Fibroblast of the aortic adventitia (primary cell): ENCODE measurements around the gene ZNF774. TPM values are rescaled to one million over a fixed set of nuclear protein-coding genes. Genes with fewer than 3 reads are reported as not detected.

ENCODE experiments used
- DNase-seq: peaks from one replicate; pipeline ENCODE4 v3.0.0-alpha.2; 2010; ENCODE audit warnings: low read depth
- H3K4me3 ChIP-seq: 2 replicates; pipeline ENCODE4 v1.5.1; 2011; ENCODE audit warnings: low read depth, mild to moderate bottlenecking, control low read depth, low read length, moderate library complexity
- total RNA-seq: library from RNA; depleted of rRNA; stranded (reverse); fragments of >200 nt; gene quantifications from 2 replicates; pipeline ENCODE4 v1.2.3, GENCODE V29; 2012; ENCODE audit warnings: low replicate concordance
- TF ChIP-seq, protein P1 (sequence below): IDR thresholded peaks from 2 replicates; pipeline ENCODE4 v1.5.1; 2011; ENCODE audit warnings: mild to moderate bottlenecking, low read length, control low read depth, inconsistent platforms; ENCODE audit not compliant: insufficient read depth

The ZNF774 gene
- total RNA-seq, 1 donor = 1.4 TPM

DNA sequence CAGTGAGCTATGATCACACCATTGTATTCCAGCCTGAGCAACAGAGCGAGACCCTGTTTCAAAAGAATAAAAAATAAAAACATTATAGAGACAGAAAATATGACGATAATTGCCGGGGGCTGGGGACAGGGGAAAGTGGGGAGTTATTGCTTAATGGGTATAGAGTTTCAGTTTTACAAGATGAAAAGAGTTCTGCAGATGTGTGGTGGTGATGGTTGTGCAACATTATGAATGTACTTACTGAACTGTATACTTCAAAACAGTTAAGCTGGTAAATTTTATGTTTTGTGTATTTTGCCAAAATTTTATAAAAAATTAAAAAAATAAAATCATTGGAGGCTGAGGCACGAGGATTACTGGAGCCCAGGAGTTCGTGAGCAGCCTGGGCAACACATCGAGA lies 24.8 kb upstream of the ZNF774 start:
- DNase-seq = no peak
- no peak overlapping the region for H3K4me3 ChIP-seq
- TF ChIP-seq, protein P1, sequence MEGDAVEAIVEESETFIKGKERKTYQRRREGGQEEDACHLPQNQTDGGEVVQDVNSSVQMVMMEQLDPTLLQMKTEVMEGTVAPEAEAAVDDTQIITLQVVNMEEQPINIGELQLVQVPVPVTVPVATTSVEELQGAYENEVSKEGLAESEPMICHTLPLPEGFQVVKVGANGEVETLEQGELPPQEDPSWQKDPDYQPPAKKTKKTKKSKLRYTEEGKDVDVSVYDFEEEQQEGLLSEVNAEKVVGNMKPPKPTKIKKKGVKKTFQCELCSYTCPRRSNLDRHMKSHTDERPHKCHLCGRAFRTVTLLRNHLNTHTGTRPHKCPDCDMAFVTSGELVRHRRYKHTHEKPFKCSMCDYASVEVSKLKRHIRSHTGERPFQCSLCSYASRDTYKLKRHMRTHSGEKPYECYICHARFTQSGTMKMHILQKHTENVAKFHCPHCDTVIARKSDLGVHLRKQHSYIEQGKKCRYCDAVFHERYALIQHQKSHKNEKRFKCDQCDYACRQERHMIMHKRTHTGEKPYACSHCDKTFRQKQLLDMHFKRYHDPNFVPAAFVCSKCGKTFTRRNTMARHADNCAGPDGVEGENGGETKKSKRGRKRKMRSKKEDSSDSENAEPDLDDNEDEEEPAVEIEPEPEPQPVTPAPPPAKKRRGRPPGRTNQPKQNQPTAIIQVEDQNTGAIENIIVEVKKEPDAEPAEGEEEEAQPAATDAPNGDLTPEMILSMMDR = no peak

GRCh38 chr15:90334304-90334731 lies 17.8 kb upstream of the ZNF774 start:
- no peak overlapping the region for H3K4me3 ChIP-seq
- TF ChIP-seq, protein P1 = no peak
- no peak for DNase-seq

DNA sequence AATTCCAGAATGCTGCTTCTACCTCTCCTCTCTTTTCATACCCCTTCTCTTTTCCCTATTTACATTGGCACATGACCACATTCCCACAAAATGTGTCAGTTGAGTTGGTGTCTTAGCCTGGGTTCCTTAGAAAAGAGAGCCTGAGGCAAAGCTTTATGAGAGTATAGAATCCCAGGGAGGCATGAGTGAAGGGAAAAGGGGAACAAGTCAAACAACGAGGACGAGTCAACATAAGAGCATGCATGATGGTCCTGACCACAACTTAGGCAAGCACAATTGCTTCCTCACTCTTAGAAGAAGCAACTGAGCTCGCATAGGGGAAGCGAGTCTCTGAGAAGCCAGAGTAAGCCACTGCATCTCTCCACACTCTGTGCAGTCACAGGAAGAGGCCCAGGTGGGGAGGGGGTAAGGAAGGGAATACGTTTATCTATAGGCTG lies 15.4 kb upstream of the ZNF774 start:
- no peak overlapping the region for H3K4me3 ChIP-seq
- peak; percentile 41 for DNase-seq
- TF ChIP-seq, protein P1 = no peak

- peak; percentile 17 for DNase-seq
- TF ChIP-seq, protein P1 = no peak
- H3K4me3 ChIP-seq = no peak overlapping the region
Measured at GRCh38 chr15:90337256-90337655, 14.8 kb upstream of the ZNF774 start.

DNA sequence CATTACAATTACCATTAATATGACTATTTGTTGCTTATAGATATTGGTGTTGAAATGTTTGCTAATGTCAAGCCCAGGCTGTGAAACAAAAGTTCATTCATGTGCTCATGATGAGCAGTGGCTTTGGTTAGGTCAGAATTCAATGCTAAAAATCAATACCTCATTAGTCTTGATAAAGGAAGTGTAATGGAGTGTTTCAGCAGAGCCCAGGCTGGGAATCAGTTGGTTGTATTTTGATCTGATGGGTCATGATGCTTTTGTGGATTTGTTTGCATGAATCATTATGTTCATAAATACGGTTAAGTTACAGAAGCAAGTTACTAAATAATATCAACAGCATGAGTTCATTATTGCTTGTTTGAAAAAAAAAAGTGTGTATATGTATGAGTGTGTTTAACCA lies 13.6 kb upstream of the ZNF774 start:
- DNase-seq = no peak
- TF ChIP-seq, protein P1 = no peak
- H3K4me3 ChIP-seq = no peak overlapping the region

DNA sequence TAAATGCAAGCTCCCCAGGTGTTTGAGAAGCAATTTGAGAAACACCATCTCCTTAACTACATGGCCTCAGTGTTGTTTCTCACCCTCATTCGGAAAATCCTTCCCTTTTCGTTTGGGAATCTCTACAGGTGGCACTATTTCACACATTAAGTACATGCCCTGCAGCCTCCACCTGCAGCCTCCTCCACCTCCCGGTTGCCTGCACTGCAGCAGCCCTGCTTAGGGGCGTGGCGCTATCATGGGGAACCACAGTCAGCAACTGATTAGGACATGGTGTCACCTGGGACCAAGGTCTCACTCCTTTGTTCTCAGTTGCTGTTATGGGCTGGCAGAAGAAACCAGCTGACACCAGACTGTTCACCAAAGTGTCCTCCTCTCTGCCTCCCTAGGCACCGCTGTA lies 11.7 kb upstream of the ZNF774 start:
- no peak overlapping the region for H3K4me3 ChIP-seq
- no peak for DNase-seq
- TF ChIP-seq, protein P1 = no peak

GRCh38 chr15:90343302-90343790 lies 8.7 kb upstream of the ZNF774 start:
- peak; percentile 67 for DNase-seq
- TF ChIP-seq, protein P1 = no peak
- H3K4me3 ChIP-seq = no peak overlapping the region
